Endothelial cell (in vitro differentiated cells): Measurements from ENCODE around the gene TNS3. TPM values are rescaled to one million over a fixed set of nuclear protein-coding genes. Genes with fewer than 3 reads are reported as not detected.

Experiments used
- DNase-seq: peaks from one replicate; pipeline ENCODE4 v3.0.0; 2021; ENCODE audit warnings: low spot score
- H3K27ac Mint-ChIP-seq: one replicate; pipeline ENCODE4 v1.8.0; 2021; ENCODE audit warnings: mixed read lengths, inconsistent platforms; ENCODE audit not compliant: unreplicated experiment
- H3K27me3 Mint-ChIP-seq: one replicate; pipeline ENCODE4 v1.8.0; 2021; ENCODE audit warnings: mild to moderate bottlenecking, moderate library complexity, mixed read lengths, inconsistent platforms; ENCODE audit not compliant: unreplicated experiment
- H3K36me3 Mint-ChIP-seq: one replicate; pipeline ENCODE4 v1.8.0; 2021; ENCODE audit warnings: mild to moderate bottlenecking, low read depth, mixed read lengths, inconsistent platforms; ENCODE audit not compliant: unreplicated experiment
- H3K4me1 Mint-ChIP-seq: one replicate; pipeline ENCODE4 v1.8.0; 2021; ENCODE audit warnings: mild to moderate bottlenecking, mixed read lengths, inconsistent platforms; ENCODE audit not compliant: unreplicated experiment
- H3K4me3 Mint-ChIP-seq: one replicate; pipeline ENCODE4 v1.8.0; 2021; ENCODE audit warnings: mild to moderate bottlenecking, mixed read lengths, inconsistent platforms; ENCODE audit not compliant: unreplicated experiment
- H3K9me3 Mint-ChIP-seq: one replicate; pipeline ENCODE4 v1.8.0; 2021; ENCODE audit warnings: mixed read lengths, inconsistent platforms; ENCODE audit not compliant: unreplicated experiment
- total RNA-seq: library from RNA; stranded (reverse); fragmentation: NEBNext Ultra II Directional; extraction: Animal tissue kit (Norgen Biotek cat#: 25700); gene quantifications from one replicate; pipeline ENCODE4 v1.2.1, GENCODE V29; 2021; ENCODE audit not compliant: unreplicated experiment
- TF ChIP-seq, protein P1 (sequence below): fragments of 200-600 bp; sonication (generic); IDR thresholded peaks from one replicate; pipeline ENCODE4 v1.5.0; 2021; ENCODE audit warnings: antibody characterized with exemption; ENCODE audit not compliant: unreplicated experiment

The TNS3 gene
- total RNA-seq, 1 donor from 2014 or later = 7.5 TPM

GRCh38 chr7:47282790-47283496, 299.0 kb downstream of the TNS3 start:
- no peaks in the 10 kb centered on the region for H3K4me1 Mint-ChIP-seq
- no peak overlapping the region for H3K4me3 Mint-ChIP-seq
- no peaks in the 10 kb centered on the region for H3K27me3 Mint-ChIP-seq
- TF ChIP-seq, protein P1, sequence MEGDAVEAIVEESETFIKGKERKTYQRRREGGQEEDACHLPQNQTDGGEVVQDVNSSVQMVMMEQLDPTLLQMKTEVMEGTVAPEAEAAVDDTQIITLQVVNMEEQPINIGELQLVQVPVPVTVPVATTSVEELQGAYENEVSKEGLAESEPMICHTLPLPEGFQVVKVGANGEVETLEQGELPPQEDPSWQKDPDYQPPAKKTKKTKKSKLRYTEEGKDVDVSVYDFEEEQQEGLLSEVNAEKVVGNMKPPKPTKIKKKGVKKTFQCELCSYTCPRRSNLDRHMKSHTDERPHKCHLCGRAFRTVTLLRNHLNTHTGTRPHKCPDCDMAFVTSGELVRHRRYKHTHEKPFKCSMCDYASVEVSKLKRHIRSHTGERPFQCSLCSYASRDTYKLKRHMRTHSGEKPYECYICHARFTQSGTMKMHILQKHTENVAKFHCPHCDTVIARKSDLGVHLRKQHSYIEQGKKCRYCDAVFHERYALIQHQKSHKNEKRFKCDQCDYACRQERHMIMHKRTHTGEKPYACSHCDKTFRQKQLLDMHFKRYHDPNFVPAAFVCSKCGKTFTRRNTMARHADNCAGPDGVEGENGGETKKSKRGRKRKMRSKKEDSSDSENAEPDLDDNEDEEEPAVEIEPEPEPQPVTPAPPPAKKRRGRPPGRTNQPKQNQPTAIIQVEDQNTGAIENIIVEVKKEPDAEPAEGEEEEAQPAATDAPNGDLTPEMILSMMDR = no peak
- H3K27ac Mint-ChIP-seq = no peak overlapping the region
- DNase-seq = no peak
- H3K36me3 Mint-ChIP-seq = peaks cover 10% of the 10 kb centered on the region
- H3K9me3 Mint-ChIP-seq = no peaks in the 10 kb centered on the region

- DNase-seq = no peak
- H3K36me3 Mint-ChIP-seq = peaks cover 10% of the 10 kb centered on the region
- no peaks in the 10 kb centered on the region for H3K9me3 Mint-ChIP-seq
- no peaks in the 10 kb centered on the region for H3K27me3 Mint-ChIP-seq
- no peaks in the 10 kb centered on the region for H3K4me1 Mint-ChIP-seq
- H3K27ac Mint-ChIP-seq = no peak overlapping the region
- H3K4me3 Mint-ChIP-seq = no peak overlapping the region
- TF ChIP-seq, protein P1 = no peak
These were observed 299.8 kb downstream of the TNS3 start for GRCh38 chr7:47281966-47282643.

- H3K4me1 Mint-ChIP-seq = no peaks in the 10 kb centered on the region
- peaks cover 10% of the 10 kb centered on the region for H3K36me3 Mint-ChIP-seq
- H3K4me3 Mint-ChIP-seq = no peak overlapping the region
- TF ChIP-seq, protein P1 = no peak
- H3K27ac Mint-ChIP-seq = no peak overlapping the region
- DNase-seq = no peak
- no peaks in the 10 kb centered on the region for H3K27me3 Mint-ChIP-seq
- H3K9me3 Mint-ChIP-seq = no peaks in the 10 kb centered on the region
These were observed 300.8 kb downstream of the TNS3 start for GRCh38 chr7:47281161-47281560.

DNA sequence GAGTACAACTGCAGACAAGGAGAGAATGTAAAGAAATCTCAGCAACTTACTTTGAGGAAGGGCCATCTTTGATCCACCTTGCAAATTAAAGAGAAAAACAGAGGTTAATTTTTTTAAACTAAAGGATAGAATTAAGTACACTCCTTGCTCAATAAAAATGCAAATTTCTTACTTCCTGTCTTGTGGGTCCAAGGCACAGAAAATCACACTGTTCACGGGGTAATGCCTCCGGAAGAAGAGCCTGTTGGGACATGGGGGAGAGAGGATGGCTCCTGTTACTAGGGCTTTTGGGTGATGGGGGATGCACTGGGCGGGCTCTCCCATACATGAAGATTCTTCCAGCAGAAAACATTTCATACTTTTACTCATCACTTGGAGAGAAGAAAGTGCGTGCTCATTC, 301.8 kb downstream of the TNS3 start:
- no peak for DNase-seq
- Mint-ChIP-seq H3K27me3 (no peaks in the 10 kb centered on the region), H3K27ac (peak overlapping the region; percentile 14), H3K4me3 (no peak overlapping the region), H3K36me3 (peaks cover 4% of the 10 kb centered on the region), H3K4me1 (no peaks in the 10 kb centered on the region), H3K9me3 (no peaks in the 10 kb centered on the region)
- TF ChIP-seq, protein P1 = no peak

GRCh38 chr7:47278043-47278442, 303.9 kb downstream of the TNS3 start:
- no peak overlapping the region for H3K27ac Mint-ChIP-seq
- TF ChIP-seq, protein P1 = no peak
- H3K4me1 Mint-ChIP-seq = no peaks in the 10 kb centered on the region
- peaks cover 4% of the 10 kb centered on the region for H3K36me3 Mint-ChIP-seq
- H3K9me3 Mint-ChIP-seq = no peaks in the 10 kb centered on the region
- no peaks in the 10 kb centered on the region for H3K27me3 Mint-ChIP-seq
- DNase-seq = no peak
- no peak overlapping the region for H3K4me3 Mint-ChIP-seq
